ENCODE measurements around the gene GUCA1A.

GUCA1A gene

DNA sequence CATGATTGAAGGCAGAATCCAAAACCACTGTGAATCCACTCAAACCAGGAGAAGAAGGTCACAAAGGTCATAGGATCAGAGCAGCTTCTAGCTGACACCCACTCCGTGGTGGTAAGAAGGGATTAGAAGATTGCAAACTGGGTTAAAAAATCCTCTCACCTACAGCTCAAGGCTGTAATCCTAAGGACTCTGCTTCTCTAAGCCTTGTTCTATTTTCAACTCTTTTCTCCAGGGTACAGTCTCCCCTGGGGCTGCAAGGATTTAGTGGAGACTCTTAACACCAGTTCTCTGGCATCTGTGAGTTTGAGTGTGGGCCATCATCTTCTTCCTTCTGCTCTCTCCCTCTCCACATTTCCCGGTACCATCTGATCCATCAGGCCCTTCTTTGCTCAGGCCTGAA, at the start of gene GUCA1A:
Gene GUCA1A, plus strand, starts transcription at position 264 of the 400 bp plus-strand sequence. CDS start 250 bp downstream, outside the sequence.
- DNase-seq (ENCODE audit: low read depth) = no peak
- no peak within 1 kb of the TSS for H3K4me3 ChIP-seq (ENCODE audit: low read depth, low read length)
- no peak for TF ChIP-seq CTCF (IDR thresholded peaks at IDR 0.05; ENCODE audit: insufficient read depth, low read depth, low read length, missing control alignments)

- DNase-seq (ENCODE audit: low read depth) = no peak
- H3K4me3 ChIP-seq (ENCODE audit: low read depth, low read length) = no peak overlapping the region
- no peak for TF ChIP-seq CTCF (IDR thresholded peaks at IDR 0.05; ENCODE audit: insufficient read depth, low read depth, low read length, missing control alignments)
Measured at GRCh38 chr6:42123379-42124103, 49.6 kb upstream of the GUCA1A start.

DNA sequence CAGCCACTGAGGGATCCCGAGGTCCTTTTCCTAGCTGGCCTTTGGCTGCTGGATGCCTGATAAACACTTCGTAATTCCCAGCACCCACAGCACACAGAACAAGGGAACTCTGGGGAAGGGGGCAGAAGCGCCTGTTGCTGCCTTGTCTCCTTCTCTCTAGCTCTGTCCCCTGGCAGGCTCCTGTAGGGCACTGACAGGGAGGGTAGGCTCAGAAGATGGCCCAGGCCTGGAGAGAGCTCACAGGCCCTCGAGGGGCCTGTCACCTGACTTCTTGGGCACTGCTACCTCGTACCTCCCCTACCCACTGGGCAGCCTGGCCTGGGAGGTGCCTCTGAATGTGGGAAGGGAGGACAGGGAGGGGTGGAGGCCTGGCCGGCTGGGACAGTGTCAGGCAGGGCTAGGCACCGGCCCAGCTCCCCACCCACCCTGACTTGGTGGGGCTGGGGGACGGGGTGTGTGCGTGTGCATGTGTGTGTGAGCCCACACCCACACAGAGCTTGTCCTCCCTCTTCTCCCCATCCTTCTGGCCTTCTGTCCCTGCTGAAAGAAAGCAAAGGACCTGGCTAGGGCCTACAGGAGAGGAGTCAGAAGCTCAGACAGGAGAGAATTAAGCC, 48.8 kb upstream of the GUCA1A start:
- no peak for TF ChIP-seq CTCF (IDR thresholded peaks at IDR 0.05; ENCODE audit: insufficient read depth, low read depth, low read length, missing control alignments)
- H3K4me3 ChIP-seq (ENCODE audit: low read depth, low read length) = no peak overlapping the region
- DNase-seq (ENCODE audit: low read depth) = no peak

DNA sequence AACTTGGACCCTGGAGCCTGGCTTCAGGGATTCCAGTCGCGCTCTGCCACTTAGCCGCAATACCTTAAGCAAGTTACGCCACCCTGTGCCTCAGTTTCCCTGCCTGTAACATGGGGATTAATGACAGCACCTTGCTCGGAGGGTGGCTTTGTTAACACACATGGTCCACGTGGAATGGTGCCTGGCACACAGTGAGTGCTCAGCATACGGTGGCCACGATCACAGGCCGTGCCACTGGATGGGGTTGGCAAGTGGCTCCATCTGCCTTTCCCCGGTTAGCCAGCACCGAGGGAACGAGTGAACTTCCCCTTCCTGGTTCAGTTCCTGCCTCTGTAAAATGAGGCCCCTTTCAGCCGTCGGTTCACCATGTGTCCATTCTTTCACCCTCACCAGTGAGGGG, 47.9 kb upstream of the GUCA1A start:
- no peak for TF ChIP-seq CTCF (IDR thresholded peaks at IDR 0.05; ENCODE audit: insufficient read depth, low read depth, low read length, missing control alignments)
- no peak for DNase-seq (ENCODE audit: low read depth)
- H3K4me3 ChIP-seq (ENCODE audit: low read depth, low read length) = no peak overlapping the region

- TF ChIP-seq CTCF (IDR thresholded peaks at IDR 0.05; ENCODE audit: insufficient read depth, low read depth, low read length, missing control alignments) = no peak
- no peak for DNase-seq (ENCODE audit: low read depth)
- H3K4me3 ChIP-seq (ENCODE audit: low read depth, low read length) = no peak overlapping the region
Measured at GRCh38 chr6:42125663-42126062, 47.5 kb upstream of the GUCA1A start.

DNA sequence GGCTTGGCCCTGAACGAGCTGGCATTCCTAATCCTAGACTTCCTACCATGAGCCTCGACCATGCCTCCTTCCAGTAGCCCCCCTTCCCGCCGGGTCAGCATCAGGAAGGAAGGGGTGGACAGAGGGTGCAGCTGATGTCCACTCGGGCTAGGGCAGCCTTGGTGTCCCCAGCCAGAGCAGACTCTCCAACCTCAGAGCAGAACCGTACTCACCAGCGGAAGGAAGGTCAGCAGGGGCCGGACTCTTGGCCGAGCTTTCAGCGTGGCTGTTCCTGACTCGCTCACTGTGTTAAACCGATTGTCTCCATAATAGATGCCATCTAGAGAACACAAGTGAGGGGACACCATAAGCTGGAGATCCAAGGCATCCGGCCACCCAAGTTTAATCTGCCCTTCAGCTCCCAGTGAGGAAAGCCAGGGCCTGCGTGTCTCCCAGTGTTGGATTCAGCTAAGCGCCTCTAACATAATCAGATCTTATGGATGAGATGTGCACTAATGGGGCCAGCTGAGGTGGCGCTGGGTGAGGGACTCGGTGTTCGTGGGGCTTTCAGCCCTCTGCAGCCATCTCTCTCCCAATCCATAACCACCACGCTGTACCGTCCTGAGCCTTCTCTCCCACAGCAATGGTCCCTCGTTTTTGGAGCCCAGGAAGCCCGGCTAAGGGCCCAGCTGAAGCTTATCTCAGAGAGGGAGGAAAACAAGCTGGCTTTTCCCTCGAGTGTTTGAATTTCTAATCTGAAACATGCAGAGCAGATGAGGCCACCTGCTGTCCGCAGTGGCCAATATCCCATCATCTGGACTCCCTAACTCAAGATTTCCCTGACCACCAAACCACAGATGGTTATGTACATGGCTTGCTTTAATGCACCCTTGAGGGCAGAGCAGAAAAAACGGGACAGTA, 44.5 kb upstream of the GUCA1A start:
- no peak for TF ChIP-seq CTCF (IDR thresholded peaks at IDR 0.05; ENCODE audit: insufficient read depth, low read depth, low read length, missing control alignments)
- no peak overlapping the region for H3K4me3 ChIP-seq (ENCODE audit: low read depth, low read length)
- DNase-seq (ENCODE audit: low read depth) = no peak
